Measurements from ENCODE around the gene CSRP1.

The CSRP1 gene

GRCh38 chr1:201457508-201457960 lies 49.4 kb downstream of the CSRP1 start:
- DNase-seq (ENCODE audit: low read depth, low spot score) = no peak
- H3K4me3 ChIP-seq (ENCODE audit: low read depth, low read length) = no peak overlapping the region
- TF ChIP-seq CTCF (IDR thresholded peaks at IDR 0.05; ENCODE audit: low read depth, low read length) = no peak
- in situ Hi-C loops (cut with HindIII; ENCODE audit: low sequenced_read_pairs) = no loop called here

- in situ Hi-C loops (cut with HindIII; ENCODE audit: low sequenced_read_pairs) = no loop called here
- no peak overlapping the region for H3K4me3 ChIP-seq (ENCODE audit: low read depth, low read length)
- peak; percentile 92 for DNase-seq (ENCODE audit: low read depth, low spot score)
- no peak for TF ChIP-seq CTCF (IDR thresholded peaks at IDR 0.05; ENCODE audit: low read depth, low read length)
Observed at GRCh38 chr1:201456499-201457309, 50.2 kb downstream of the CSRP1 start.

- in situ Hi-C loops (cut with HindIII; ENCODE audit: low sequenced_read_pairs) = no loop called here
- TF ChIP-seq CTCF (IDR thresholded peaks at IDR 0.05; ENCODE audit: low read depth, low read length) = no peak
Observed at GRCh38 chr1:201455098-201455497, 51.8 kb downstream of the CSRP1 start.

GRCh38 chr1:201454608-201455007 lies 52.3 kb downstream of the CSRP1 start:
- TF ChIP-seq CTCF (IDR thresholded peaks at IDR 0.05; ENCODE audit: low read depth, low read length) = no peak
- in situ Hi-C loops (cut with HindIII; ENCODE audit: low sequenced_read_pairs) = no loop called here

More at GRCh38 chr1:201455098-201455497, 51.8 kb downstream of the CSRP1 start:
- DNase-seq (ENCODE audit: low read depth, low spot score) = no peak
- no peak overlapping the region for H3K4me3 ChIP-seq (ENCODE audit: low read depth, low read length)

GRCh38 chr1:201452866-201453265 lies 54.1 kb downstream of the CSRP1 start:
- no peak for DNase-seq (ENCODE audit: low read depth, low spot score)
- in situ Hi-C loops (cut with HindIII; ENCODE audit: low sequenced_read_pairs) = no loop called here
- no peak overlapping the region for H3K4me3 ChIP-seq (ENCODE audit: low read depth, low read length)
- TF ChIP-seq CTCF (IDR thresholded peaks at IDR 0.05; ENCODE audit: low read depth, low read length) = no peak

More at GRCh38 chr1:201454608-201455007, 52.3 kb downstream of the CSRP1 start:
- no peak overlapping the region for H3K4me3 ChIP-seq (ENCODE audit: low read depth, low read length)
- no peak for DNase-seq (ENCODE audit: low read depth, low spot score)

GRCh38 chr1:201450721-201451291 lies 56.1 kb downstream of the CSRP1 start:
- TF ChIP-seq CTCF (IDR thresholded peaks at IDR 0.05; ENCODE audit: low read depth, low read length) = no peak
- peak; percentile 64 for DNase-seq (ENCODE audit: low read depth, low spot score)
- no peak overlapping the region for H3K4me3 ChIP-seq (ENCODE audit: low read depth, low read length)
- in situ Hi-C loops (cut with HindIII; ENCODE audit: low sequenced_read_pairs) = no loop called here
